Neural progenitor cell (in vitro differentiated cells): ENCODE measurements around the gene NRCAM. TPM values are rescaled to one million over a fixed set of nuclear protein-coding genes. Genes with fewer than 3 reads are reported as not detected.

Experiments used
- DNase-seq: peaks from one replicate; pipeline ENCODE4 v3.0.0-alpha.2; 2016; ENCODE audit warnings: low spot score
- H2AFZ ChIP-seq: fragments of 200-600 bp; sonication (generic); replicated peaks from 2 replicates; pipeline ENCODE4 v1.6.1; 2016; ENCODE audit warnings: antibody characterized with exemption
- H3F3A ChIP-seq: fragments of 200-600 bp; sonication (generic); 2 replicates; pipeline ENCODE4 v1.6.1; 2016; ENCODE audit warnings: antibody characterized with exemption, low read depth
- H3K27ac ChIP-seq: fragments of 200-600 bp; sonication (generic); 2 replicates; pipeline ENCODE4 v1.5.1; 2016; ENCODE audit warnings: mild to moderate bottlenecking
- H3K27me3 ChIP-seq: fragments of 200-600 bp; sonication (generic); 2 replicates; pipeline ENCODE4 v1.6.1; 2016; ENCODE audit warnings: mild to moderate bottlenecking, moderate library complexity
- H3K36me3 ChIP-seq: fragments of 200-600 bp; sonication (generic); 2 replicates; pipeline ENCODE4 v1.5.1; 2016
- H3K4me1 ChIP-seq: fragments of 200-600 bp; sonication (generic); 2 replicates; pipeline ENCODE4 v1.6.1; 2016; ENCODE audit warnings: mixed run types
- H3K4me2 ChIP-seq: fragments of 200-600 bp; sonication (generic); 2 replicates; pipeline ENCODE4 v1.6.1; 2016
- H3K4me3 ChIP-seq: fragments of 200-600 bp; sonication (generic); 2 replicates; pipeline ENCODE4 v1.5.1; 2016
- H3K79me2 ChIP-seq: fragments of 200-600 bp; sonication (generic); 2 replicates; pipeline ENCODE4 v1.6.1; 2016; ENCODE audit warnings: low read depth
- H3K9ac ChIP-seq: fragments of 200-600 bp; sonication (generic); 2 replicates; pipeline ENCODE4 v1.6.1; 2016
- H3K9me3 ChIP-seq: fragments of 200-600 bp; sonication (generic); 2 replicates; pipeline ENCODE4 v1.5.1; 2016; ENCODE audit warnings: low read depth
- H4K20me1 ChIP-seq: fragments of 200-600 bp; sonication (generic); 2 replicates; pipeline ENCODE4 v1.6.1; 2016; ENCODE audit warnings: low read depth
- H3K27ac Mint-ChIP-seq: 3 replicates; pipeline ENCODE4 v1.8.0; 2021; ENCODE audit warnings: mixed read lengths
- H3K27me3 Mint-ChIP-seq: 2 replicates; pipeline ENCODE4 v1.8.0; 2022; ENCODE audit warnings: low read depth, mild to moderate bottlenecking, inconsistent platforms, moderate library complexity, mixed read lengths; ENCODE audit not compliant: insufficient read depth
- H3K36me3 Mint-ChIP-seq: 3 replicates; pipeline ENCODE4 v1.8.0; 2021; ENCODE audit warnings: mixed read lengths
- H3K4me1 Mint-ChIP-seq: 3 replicates; pipeline ENCODE4 v1.8.0; 2021; ENCODE audit warnings: mixed read lengths
- H3K4me3 Mint-ChIP-seq: 3 replicates; pipeline ENCODE4 v1.8.0; 2021; ENCODE audit warnings: mild to moderate bottlenecking, moderate library complexity, mixed read lengths
- H3K9me3 Mint-ChIP-seq: 3 replicates; pipeline ENCODE4 v1.8.0; 2020; ENCODE audit warnings: mixed read lengths
- CTCF ChIP-seq: fragments of 200-600 bp; sonication (generic); IDR thresholded peaks from 2 replicates; pipeline ENCODE4 v1.5.1; 2017; ENCODE audit warnings: antibody characterized with exemption, mild to moderate bottlenecking
- EZH2 ChIP-seq: fragments of 200-600 bp; sonication (generic); IDR thresholded peaks from 2 replicates; pipeline ENCODE4 v1.6.1; 2017; ENCODE audit warnings: antibody characterized with exemption, mild to moderate bottlenecking, moderate library complexity
- EZH2phosphoT487 ChIP-seq: fragments of 200-600 bp; sonication (generic); IDR thresholded peaks from 2 replicates; pipeline ENCODE4 v1.6.1; 2017; ENCODE audit warnings: antibody characterized with exemption
- total RNA-seq: library from RNA; depleted of rRNA; stranded (reverse); fragments of >200 nt; gene quantifications from 2 replicates; pipeline ENCODE4 v1.2.3, GENCODE V29; 2015; ENCODE audit warnings: low replicate concordance

NRCAM gene
- total RNA-seq, 1 donor from 2014 or later: 104 TPM

DNA sequence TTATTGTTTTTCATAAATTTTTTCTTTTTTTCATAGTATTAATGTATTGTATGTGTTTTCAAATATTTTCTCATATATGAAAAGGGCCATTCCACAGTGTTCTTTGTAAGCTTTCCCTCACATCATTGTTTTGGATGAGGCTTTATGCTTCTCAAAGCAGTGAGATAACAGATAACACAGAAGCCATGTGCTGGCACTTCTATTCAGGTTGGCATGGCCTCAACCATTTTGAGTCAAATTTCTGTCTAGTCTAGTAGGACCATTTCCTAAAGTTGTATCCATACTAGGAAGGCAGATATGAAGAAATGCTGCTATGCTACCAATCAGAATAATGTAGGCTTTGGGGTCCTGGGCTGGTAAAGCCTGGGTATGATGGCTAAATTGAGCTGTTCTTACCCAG, 190.2 kb downstream of the NRCAM start:
- no peaks in the 10 kb centered on the region for H3F3A ChIP-seq
- peaks cover 8% of the 10 kb centered on the region for H3K27me3 Mint-ChIP-seq
- H3K36me3 Mint-ChIP-seq: no peaks in the 10 kb centered on the region
- DNase-seq: no peak
- no peaks in the 10 kb centered on the region for H3K4me1 ChIP-seq
- H3K4me3 ChIP-seq: no peak overlapping the region
- no peak overlapping the region for H3K27ac Mint-ChIP-seq
- no peak overlapping the region for H3K4me3 Mint-ChIP-seq
- no peaks in the 10 kb centered on the region for H3K27me3 ChIP-seq
- H4K20me1 ChIP-seq: no peaks in the 10 kb centered on the region
- no peak overlapping the region for H3K9ac ChIP-seq
- no peaks in the 10 kb centered on the region for H3K36me3 ChIP-seq
- no peak overlapping the region for H2AFZ ChIP-seq
- no peak overlapping the region for H3K27ac ChIP-seq
- no peaks in the 10 kb centered on the region for H3K79me2 ChIP-seq
- no peaks in the 10 kb centered on the region for H3K9me3 Mint-ChIP-seq
- no peaks in the 10 kb centered on the region for H3K9me3 ChIP-seq
- no peak overlapping the region for H3K4me2 ChIP-seq
- TF ChIP-seq EZH2phosphoT487: no peak
- no peak for TF ChIP-seq CTCF
- no peak for TF ChIP-seq EZH2
- H3K4me1 Mint-ChIP-seq: no peaks in the 10 kb centered on the region

GRCh38 chr7:108265007-108265406, 191.2 kb downstream of the NRCAM start:
- no peak for TF ChIP-seq EZH2phosphoT487
- TF ChIP-seq EZH2: no peak
- no peak for TF ChIP-seq CTCF
- Histone ChIP-seq H3K4me1 (no peaks in the 10 kb centered on the region), H3F3A (no peaks in the 10 kb centered on the region), H3K4me3 (no peak overlapping the region), H2AFZ (no peak overlapping the region), H3K9me3 (no peaks in the 10 kb centered on the region), H3K4me2 (no peak overlapping the region), H3K79me2 (no peaks in the 10 kb centered on the region), H3K36me3 (no peaks in the 10 kb centered on the region), H3K27ac (no peak overlapping the region), H3K9ac (no peak overlapping the region), H4K20me1 (no peaks in the 10 kb centered on the region), H3K27me3 (no peaks in the 10 kb centered on the region)
- Mint-ChIP-seq H3K27me3 (peaks cover 10% of the 10 kb centered on the region), H3K4me1 (no peaks in the 10 kb centered on the region), H3K27ac (no peak overlapping the region), H3K4me3 (no peak overlapping the region), H3K9me3 (peaks cover 3% of the 10 kb centered on the region), H3K36me3 (no peaks in the 10 kb centered on the region)
- DNase-seq: no peak

GRCh38 chr7:108263425-108263824, 192.8 kb downstream of the NRCAM start:
- TF ChIP-seq EZH2 (no peak), CTCF (no peak)
- H3K27me3 Mint-ChIP-seq: peaks cover 8% of the 10 kb centered on the region
- no peak overlapping the region for H3K4me2 ChIP-seq
- no peaks in the 10 kb centered on the region for H3K4me1 Mint-ChIP-seq
- no peak overlapping the region for H3K9ac ChIP-seq
- H3K9me3 Mint-ChIP-seq: peaks cover 5% of the 10 kb centered on the region
- no peak for DNase-seq
- H3K4me3 ChIP-seq: no peak overlapping the region
- no peaks in the 10 kb centered on the region for H3K79me2 ChIP-seq
- no peak overlapping the region for H3K27ac ChIP-seq
- no peak overlapping the region for H3K27ac Mint-ChIP-seq
- no peaks in the 10 kb centered on the region for H3F3A ChIP-seq
- no peaks in the 10 kb centered on the region for H3K36me3 Mint-ChIP-seq
- H3K4me3 Mint-ChIP-seq: no peak overlapping the region
- H3K27me3 ChIP-seq: no peaks in the 10 kb centered on the region
- H2AFZ ChIP-seq: no peak overlapping the region
- H3K4me1 ChIP-seq: no peaks in the 10 kb centered on the region
- no peaks in the 10 kb centered on the region for H4K20me1 ChIP-seq
- H3K9me3 ChIP-seq: no peaks in the 10 kb centered on the region
- no peaks in the 10 kb centered on the region for H3K36me3 ChIP-seq
